SKM-1 (cell line): ENCODE results near the gene SNX8.
"Not testable (repeated sequence)": the region's sequence is repeated elsewhere in the genome, so short reads cannot be mapped to it uniquely, and the experiment has no call there.

Experiments used
- DNase-seq: peaks from one replicate; lab custom pipeline; 2025; ENCODE audit not compliant: unreplicated experiment; lab: John Stamatoyannopoulos, UW

SNX8 gene

DNA sequence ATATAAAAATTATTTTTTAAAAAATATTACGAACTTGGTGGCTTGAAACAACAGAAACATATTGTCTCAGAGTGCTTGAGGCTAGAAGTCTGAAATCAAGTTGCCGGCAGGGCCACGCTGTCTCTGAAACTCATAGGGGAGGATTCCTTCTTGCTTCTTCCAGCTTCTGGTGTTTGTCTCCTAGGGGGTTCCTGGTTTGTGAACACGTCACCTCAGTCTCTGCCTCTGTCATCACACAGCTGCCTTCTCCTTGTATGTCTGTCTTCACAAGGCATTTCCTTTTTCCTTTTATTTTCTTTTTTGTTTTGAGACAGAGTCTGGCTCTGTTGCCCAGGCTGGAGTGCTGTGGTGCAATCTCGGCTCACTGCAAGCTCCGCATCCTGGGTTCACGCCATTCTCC, 12.7 kb upstream of the SNX8 start:
- no peak for DNase-seq

- peak; percentile 37 for DNase-seq
Measured at GRCh38 chr7:2325162-2325561, 10.9 kb upstream of the SNX8 start.

GRCh38 chr7:2321020-2321419, 6.8 kb upstream of the SNX8 start:
- DNase-seq: no peak

- DNase-seq: no peak
Measured at GRCh38 chr7:2317556-2318293, 3.5 kb upstream of the SNX8 start.

GRCh38 chr7:2316578-2316977, 2.3 kb upstream of the SNX8 start:
- no peak for DNase-seq

DNA sequence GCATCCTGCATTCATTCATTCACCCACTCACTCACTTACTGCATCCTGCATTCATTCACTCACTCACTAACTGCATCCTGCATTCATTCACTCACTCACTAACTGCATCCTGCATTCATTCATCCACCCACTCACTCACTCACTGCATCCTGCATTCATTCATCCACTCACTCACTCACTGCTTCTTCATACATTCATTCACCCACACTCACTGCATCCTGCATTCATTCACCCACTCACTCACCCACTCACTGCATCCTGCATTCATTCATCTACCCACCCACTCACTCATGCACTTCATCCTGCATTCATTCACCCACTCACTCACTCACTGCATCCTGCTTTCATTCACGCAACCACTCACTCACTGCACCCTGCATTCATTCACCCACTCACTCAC, 1.5 kb upstream of the SNX8 start:
- DNase-seq: no peak

DNA sequence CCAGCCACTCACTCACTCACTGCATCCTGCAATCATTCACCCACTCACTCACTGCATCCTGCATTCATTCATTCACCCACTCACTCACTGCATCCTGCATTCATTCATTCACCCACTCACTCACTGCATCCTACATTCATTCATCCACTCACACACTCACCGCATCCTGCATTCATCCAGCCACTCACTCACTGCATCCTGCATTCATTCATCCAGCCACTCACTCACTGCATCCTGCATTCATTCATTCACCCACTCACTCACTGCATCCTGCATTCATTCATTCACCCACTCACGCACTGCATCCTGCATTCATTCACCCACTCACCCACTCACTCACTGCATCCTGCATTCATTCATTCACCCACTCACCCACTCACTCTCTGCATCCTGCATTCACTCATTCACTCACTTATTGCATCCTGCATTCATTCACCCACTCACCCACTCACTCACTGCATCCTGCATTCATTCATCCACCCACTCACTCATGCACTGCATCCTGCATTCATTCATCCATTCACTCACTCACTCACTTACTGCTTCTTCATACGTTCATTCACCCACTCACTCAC, 802 bp upstream of the SNX8 start:
- not testable (repeated sequence) for DNase-seq

DNA sequence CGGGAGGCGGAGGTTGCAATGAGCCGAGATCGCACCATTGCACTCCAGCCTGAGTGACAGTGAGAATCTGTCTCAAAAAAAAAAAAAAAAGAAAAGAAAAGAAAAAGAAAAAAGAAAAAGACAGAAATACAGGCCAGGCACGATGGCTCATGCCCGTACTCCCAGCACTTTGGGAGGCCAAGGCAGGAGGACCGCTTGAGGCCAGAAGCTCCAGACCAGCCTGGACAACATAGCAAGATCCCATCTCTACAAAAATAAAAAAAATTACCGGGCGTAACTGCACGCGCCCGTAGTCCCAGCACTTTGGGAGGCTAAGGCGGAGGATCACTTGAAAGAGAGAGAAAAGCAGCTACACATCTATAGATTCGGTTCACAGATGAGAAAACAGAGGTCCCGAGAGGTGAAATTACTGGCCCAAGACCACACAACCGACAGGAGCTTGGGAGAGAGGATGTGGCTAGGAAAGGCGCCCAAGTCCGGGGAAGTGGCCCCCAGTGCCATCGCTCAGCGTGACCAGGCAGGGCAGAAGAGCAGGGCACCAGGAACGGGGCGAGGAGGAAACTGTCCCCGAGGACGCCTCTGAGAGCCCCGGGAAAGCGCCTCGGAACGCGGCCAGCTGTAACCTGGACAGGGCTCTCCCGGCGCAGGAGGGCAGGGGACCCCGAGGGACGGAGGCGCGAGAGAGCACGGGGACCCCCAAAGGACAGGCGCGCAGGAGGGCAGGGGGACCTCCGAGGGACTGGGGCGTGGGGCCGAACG, 612 bp downstream of the SNX8 start:
- DNase-seq: no peak

- no peak for DNase-seq
Measured at GRCh38 chr7:2312267-2312929, 1.8 kb downstream of the SNX8 start.

- no peak for DNase-seq
Measured at GRCh38 chr7:2309889-2310331, 4.3 kb downstream of the SNX8 start.

DNA sequence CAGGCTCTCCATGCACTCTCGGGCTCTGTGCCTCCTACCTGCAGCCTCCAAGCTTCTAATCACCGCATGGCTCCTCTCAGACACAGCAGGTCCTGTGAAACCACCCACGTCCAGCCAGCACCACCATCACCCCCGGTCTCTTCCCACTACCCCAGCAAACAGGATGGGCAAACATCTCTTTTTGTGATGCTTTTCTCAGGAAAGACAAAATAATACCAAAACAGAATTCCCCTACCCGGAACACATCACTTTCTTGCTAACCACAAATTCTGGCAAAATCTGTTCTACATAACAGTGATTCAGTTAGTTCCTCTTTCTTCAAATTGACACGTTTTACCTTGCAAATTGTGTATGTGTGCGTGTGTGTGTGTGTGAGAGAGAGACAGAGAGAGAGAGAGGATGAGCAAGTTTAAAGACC, 6.5 kb downstream of the SNX8 start:
- peak; percentile 12 for DNase-seq

DNA sequence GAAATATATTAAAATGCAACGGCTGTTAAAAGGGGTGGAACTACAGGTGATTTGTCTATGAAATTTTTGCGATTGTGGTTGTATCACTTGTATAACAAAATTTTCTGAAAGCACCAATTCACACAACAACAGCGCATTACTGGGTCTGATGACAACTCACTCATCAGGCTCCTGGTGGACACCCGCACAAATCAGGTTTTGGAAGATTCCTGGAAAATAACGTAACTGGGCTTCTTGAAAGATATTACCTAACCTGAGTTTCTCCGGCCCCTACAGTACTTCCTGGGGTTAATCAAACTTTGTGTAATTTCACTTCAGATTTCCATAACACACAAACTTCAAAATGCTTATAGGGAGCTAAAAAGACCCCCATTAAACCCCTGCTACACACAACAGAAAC, 7.6 kb downstream of the SNX8 start:
- no peak for DNase-seq

GRCh38 chr7:2305258-2305657, 9.0 kb downstream of the SNX8 start:
- not testable (repeated sequence) for DNase-seq

GRCh38 chr7:2303520-2303919, 10.7 kb downstream of the SNX8 start:
- not testable (repeated sequence) for DNase-seq

- DNase-seq: not testable (repeated sequence)
Measured at GRCh38 chr7:2302743-2303397, 11.4 kb downstream of the SNX8 start.

GRCh38 chr7:2301511-2301863, 12.8 kb downstream of the SNX8 start:
- DNase-seq: no peak

DNA sequence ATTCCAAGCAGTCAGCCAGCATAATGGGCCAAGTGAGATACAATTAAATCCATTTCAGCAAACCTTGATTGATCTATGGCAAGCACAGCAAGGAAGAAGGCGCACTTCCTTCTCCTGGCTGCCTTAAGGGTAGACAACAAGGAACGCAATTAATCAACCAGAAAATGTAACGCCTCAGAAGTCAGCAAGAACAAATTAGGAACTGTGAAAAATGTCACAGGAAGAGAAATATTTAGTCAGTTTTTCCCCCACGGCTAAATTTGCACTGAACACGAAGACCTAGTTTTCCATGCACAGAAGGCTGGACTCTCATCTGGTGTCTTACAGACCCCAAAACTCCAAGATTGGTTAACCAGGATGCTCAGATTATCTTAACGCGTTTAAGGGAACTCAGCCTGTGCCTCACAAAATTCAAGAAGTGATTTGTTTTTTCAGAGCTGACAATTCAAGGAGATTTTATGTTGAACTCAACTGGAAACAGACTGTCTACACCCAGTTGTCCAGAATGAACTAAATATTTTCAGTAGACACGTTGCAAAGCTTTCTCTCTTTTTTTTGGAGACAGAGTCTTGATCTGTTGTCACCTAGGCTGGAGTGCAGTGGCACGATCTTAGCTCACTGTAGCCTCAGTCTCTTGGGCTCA, 14.2 kb downstream of the SNX8 start:
- no peak for DNase-seq

GRCh38 chr7:2299131-2299829, 15.0 kb downstream of the SNX8 start:
- DNase-seq: no peak

DNA sequence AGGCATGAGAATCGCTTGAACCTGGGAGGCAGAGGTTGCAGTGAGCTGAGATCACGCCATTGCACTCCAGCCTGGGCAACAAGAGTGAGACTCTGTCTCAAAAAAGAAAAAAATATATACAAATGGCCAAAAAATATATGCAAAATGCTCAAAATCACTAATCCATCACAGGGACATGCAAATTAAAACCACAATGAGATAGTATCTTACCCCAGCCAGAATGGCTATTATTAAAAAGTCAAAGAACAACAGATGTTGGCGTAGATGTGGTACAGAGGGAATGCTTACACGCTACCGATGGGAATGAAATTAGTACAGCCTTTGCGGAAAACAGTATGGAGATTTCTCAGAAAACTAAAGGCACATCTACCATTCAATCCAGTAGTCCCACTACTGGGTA, 17.4 kb downstream of the SNX8 start:
- DNase-seq: no peak
